Subcutaneous adipose tissue (tissue), 4 donors: ENCODE data around the gene ALPK3. TPM values are rescaled to one million over a fixed set of nuclear protein-coding genes. Genes with fewer than 3 reads are reported as not detected.

Experiments used
- total RNA-seq, 4 donors: library from RNA; depleted of rRNA; stranded (reverse); fragments of >200 nt; gene quantifications; one replicate each; pipeline ENCODE4 v1.1.0, GENCODE V29; 2016
- TF ChIP-seq, protein P1 (sequence below): fragments of 450-650 bp; IDR thresholded peaks from one replicate; pipeline ENCODE4 v1.5.1; 2016; ENCODE audit warnings: low read depth, mild to moderate bottlenecking, control low read depth, antibody characterized with exemption, moderate library complexity

Gene ALPK3, protein sequence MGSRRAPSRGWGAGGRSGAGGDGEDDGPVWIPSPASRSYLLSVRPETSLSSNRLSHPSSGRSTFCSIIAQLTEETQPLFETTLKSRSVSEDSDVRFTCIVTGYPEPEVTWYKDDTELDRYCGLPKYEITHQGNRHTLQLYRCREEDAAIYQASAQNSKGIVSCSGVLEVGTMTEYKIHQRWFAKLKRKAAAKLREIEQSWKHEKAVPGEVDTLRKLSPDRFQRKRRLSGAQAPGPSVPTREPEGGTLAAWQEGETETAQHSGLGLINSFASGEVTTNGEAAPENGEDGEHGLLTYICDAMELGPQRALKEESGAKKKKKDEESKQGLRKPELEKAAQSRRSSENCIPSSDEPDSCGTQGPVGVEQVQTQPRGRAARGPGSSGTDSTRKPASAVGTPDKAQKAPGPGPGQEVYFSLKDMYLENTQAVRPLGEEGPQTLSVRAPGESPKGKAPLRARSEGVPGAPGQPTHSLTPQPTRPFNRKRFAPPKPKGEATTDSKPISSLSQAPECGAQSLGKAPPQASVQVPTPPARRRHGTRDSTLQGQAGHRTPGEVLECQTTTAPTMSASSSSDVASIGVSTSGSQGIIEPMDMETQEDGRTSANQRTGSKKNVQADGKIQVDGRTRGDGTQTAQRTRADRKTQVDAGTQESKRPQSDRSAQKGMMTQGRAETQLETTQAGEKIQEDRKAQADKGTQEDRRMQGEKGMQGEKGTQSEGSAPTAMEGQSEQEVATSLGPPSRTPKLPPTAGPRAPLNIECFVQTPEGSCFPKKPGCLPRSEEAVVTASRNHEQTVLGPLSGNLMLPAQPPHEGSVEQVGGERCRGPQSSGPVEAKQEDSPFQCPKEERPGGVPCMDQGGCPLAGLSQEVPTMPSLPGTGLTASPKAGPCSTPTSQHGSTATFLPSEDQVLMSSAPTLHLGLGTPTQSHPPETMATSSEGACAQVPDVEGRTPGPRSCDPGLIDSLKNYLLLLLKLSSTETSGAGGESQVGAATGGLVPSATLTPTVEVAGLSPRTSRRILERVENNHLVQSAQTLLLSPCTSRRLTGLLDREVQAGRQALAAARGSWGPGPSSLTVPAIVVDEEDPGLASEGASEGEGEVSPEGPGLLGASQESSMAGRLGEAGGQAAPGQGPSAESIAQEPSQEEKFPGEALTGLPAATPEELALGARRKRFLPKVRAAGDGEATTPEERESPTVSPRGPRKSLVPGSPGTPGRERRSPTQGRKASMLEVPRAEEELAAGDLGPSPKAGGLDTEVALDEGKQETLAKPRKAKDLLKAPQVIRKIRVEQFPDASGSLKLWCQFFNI (N-terminal part only)
- total RNA-seq: 10 to 100 TPM in 2 of 4 donors, 1 to 10 TPM in 2; 3.3 to 70.3 (median 8.1) TPM

DNA sequence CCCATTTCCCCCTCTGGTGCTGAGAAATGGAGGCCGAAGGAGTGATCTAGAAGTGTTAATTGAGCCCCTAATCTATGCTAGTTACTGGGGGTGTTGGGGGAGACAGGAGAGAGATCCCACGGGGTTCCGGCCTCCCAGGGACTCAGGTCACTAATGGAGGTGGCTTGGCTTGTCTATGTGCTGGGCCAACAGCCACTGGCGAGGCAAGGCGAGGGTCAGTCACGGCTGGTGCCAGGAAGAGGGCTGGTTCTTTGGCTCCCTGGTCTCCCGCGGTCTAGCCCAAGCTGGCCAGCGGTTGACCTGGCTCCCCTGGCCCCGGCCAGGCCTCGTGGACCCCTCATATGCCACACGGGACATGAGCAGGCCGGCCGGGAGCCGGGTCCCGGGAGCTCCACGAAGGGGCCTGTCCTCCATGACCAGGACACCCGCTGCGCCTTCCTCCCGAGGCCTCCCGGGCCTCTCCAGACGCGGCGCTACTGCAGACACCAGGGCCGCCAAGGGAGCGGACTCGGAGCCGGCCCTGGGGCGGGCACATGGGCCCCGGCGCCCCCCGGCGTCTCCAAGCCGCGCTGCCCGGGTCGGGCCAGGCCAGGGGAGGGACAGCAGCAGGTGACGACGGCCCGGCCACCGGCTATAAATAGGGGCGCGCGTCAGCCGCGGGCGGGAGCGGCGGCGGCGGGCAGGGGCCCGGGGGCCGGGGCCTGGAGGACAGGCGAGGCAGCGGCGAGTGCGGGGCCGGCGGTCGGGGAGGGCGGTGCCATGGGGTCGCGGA is at the start of gene ALPK3:
Gene ALPK3 (plus strand): TSS at position 663 of the 772 bp plus-strand sequence. CDS start 97 bp downstream, at position 760.
- TF ChIP-seq, protein P1, sequence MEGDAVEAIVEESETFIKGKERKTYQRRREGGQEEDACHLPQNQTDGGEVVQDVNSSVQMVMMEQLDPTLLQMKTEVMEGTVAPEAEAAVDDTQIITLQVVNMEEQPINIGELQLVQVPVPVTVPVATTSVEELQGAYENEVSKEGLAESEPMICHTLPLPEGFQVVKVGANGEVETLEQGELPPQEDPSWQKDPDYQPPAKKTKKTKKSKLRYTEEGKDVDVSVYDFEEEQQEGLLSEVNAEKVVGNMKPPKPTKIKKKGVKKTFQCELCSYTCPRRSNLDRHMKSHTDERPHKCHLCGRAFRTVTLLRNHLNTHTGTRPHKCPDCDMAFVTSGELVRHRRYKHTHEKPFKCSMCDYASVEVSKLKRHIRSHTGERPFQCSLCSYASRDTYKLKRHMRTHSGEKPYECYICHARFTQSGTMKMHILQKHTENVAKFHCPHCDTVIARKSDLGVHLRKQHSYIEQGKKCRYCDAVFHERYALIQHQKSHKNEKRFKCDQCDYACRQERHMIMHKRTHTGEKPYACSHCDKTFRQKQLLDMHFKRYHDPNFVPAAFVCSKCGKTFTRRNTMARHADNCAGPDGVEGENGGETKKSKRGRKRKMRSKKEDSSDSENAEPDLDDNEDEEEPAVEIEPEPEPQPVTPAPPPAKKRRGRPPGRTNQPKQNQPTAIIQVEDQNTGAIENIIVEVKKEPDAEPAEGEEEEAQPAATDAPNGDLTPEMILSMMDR: no peak

DNA sequence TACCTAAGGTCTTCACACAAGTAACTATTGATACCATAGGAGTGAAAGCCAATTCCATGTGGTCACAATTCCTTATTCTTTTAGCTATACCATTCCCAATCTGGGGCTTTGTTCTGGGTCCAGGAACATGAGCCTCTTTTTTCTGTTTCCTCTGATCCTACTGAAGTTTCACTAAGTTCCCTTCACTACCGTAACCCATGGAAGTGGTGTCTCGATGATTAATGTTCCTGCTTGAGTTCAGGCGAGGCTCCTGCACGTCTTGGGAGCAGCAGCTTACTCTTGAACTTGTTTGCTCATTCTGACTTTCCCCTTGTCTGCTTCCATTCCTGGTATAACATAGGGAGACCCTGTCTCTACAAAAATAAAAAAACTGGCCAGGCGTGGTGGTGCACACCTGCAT is 45.1 kb upstream of the ALPK3 start:
- TF ChIP-seq, protein P1: no peak

DNA sequence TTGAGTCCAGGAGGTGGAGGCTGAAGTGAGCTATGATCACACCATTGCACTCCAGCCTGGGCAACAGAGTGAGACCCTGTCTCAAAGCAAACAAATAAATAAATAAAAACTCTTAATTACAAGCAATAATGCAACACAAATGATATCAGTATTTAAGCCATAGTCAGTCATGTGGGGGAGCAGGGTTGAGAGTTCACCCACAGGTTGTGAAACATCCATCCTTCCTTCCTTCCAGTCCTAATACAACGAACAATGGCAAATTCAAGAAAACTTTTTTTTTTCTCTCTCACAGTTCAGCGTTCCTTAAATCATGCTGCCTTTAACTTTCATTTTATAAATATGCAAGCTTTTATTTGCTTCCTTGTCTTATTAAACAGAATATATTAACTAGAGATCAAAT is 44.7 kb upstream of the ALPK3 start:
- TF ChIP-seq, protein P1: no peak

DNA sequence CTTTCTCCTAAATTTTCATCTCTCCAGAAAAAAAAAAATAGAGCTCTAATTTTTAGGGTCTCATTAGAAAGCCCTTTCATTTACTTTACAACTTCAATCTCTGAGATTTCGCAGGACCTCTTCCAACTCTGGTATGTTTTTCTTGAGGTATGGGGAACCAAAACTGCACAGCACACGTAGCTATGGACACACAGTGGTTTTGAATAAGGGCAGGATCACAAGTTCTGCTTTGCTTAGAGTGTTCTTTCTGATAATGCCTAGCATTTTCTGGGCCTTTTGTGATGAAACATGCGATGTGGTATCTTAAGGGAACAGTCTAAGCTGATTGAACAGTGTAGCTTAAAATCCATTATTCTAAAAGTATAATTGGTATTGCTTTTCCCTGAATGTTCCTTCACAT is 43.4 kb upstream of the ALPK3 start:
- TF ChIP-seq, protein P1: no peak

DNA sequence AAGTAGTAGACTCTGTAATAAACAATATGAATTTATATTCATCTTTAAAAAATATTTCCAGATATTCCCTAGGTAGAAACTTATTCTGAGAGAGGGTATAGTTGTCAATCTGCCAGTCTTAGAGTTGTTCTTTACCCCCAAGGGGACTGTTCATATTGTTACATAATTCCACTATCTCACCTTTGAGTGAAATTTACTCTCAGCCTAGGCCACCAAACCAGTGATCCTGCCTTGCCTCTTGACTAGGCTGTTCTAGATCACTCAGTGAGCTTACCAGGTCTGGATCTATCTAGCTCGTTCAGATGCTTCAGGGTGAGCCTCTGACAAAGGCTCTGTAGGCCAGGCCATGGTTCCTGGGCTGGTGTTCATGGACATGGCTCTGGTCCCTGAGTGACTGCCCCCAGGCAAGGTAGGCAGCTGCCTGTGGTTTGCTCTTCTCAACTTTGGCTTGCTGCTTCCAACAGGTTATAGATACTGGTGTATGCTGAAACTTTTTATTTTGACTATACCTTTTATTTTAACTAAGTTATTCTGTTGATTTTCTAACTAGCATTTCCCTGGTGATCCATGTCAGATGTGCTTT is 41.2 kb upstream of the ALPK3 start:
- TF ChIP-seq, protein P1: no peak

DNA sequence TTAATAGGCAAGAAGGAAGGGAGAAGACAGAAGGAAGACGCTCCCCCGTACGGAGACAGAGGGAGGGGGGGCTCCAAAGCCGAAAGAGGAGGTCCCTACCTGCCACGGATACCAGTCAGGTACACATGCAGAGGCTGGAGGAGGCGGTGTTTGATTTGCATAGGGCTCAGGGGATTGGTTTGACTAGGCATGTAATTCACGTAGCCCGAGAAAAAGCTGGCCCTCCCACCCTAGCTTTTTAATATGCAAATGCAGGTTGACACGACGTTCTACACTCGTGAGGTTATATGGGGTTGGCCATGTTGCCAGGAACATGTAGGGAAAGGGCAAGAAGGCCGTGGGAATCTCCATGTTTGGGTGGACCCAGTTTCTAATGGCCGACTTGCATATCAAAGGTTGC is 39.0 kb upstream of the ALPK3 start:
- TF ChIP-seq, protein P1: no peak
